HepG2 (cell line): ENCODE results near the gene SPAG4. TPM values are rescaled to one million over a fixed set of nuclear protein-coding genes. Genes with fewer than 3 reads are reported as not detected.

Experiments
- ARID2 ChIP-seq: sonication (generic); formaldehyde crosslinking; IDR thresholded peaks from 2 replicates; pipeline ENCODE4 v1.8.1; 2022; ENCODE audit warnings: mild to moderate bottlenecking, missing genetic modification reagents, borderline replicate concordance
- CCDC6 ChIP-seq: sonication (generic); formaldehyde crosslinking; IDR thresholded peaks from 2 replicates; pipeline ENCODE4 v1.8.1; 2022; ENCODE audit warnings: mild to moderate bottlenecking, missing genetic modification reagents, moderate library complexity
- ETV5 ChIP-seq: IDR thresholded peaks from 2 replicates; pipeline ENCODE4 v1.6.1; 2018; ENCODE audit warnings: missing biosample characterization, missing genetic modification reagents, inconsistent platforms, borderline replicate concordance
- FOXP4 ChIP-seq: sonication (generic); formaldehyde crosslinking; IDR thresholded peaks from 2 replicates; pipeline ENCODE4 v1.4.0; 2020; ENCODE audit warnings: missing genetic modification reagents
- ISL2 ChIP-seq: sonication (generic); formaldehyde crosslinking; IDR thresholded peaks from 2 replicates; pipeline ENCODE4 v1.5.0; 2020; ENCODE audit warnings: missing genetic modification reagents
- KDM1A ChIP-seq: IDR thresholded peaks from 2 replicates; pipeline ENCODE4 v1.6.1; 2016; ENCODE audit warnings: missing compliant biosample characterization
- LRRFIP1 ChIP-seq: sonication (generic); formaldehyde crosslinking; conservative IDR thresholded peaks from 2 replicates; pipeline ENCODE4 v1.4.0; 2020; ENCODE audit warnings: missing genetic modification reagents
- MAFK ChIP-seq, 2 experiments: IDR thresholded peaks in 1 of 2; conservative IDR thresholded peaks in 1 of 2; 2 replicates each; pipeline ENCODE4 v1.6.1; 2011; ENCODE audit warnings: improper control_type of control experiment in 2 of 2, low read length in 2 of 2
- MTF2 ChIP-seq: sonication (generic); formaldehyde crosslinking; IDR thresholded peaks from 2 replicates; pipeline ENCODE4 v1.5.0; 2020; ENCODE audit warnings: missing genetic modification reagents, borderline replicate concordance
- ONECUT2 ChIP-seq: sonication (generic); formaldehyde crosslinking; IDR thresholded peaks from 2 replicates; pipeline ENCODE4 v1.4.0; 2020; ENCODE audit warnings: missing genetic modification reagents
- PAWR ChIP-seq: sonication (generic); formaldehyde crosslinking; IDR thresholded peaks from 2 replicates; pipeline ENCODE4 v1.4.0; 2020; ENCODE audit warnings: missing genetic modification reagents, mild to moderate bottlenecking, borderline replicate concordance
- SP2 ChIP-seq: sonication (generic); formaldehyde crosslinking; IDR thresholded peaks from 2 replicates; pipeline ENCODE4 v1.5.1; 2020; ENCODE audit warnings: mild to moderate bottlenecking, missing genetic modification reagents
- SRF ChIP-seq: IDR thresholded peaks from 2 replicates; pipeline ENCODE4 v1.6.1; 2011; ENCODE audit warnings: mild to moderate bottlenecking, low read depth, low read length, moderate library complexity
- STAT5B ChIP-seq: sonication (generic); formaldehyde crosslinking; IDR thresholded peaks from 2 replicates; pipeline ENCODE4 v1.4.0; 2020; ENCODE audit warnings: missing genetic modification reagents
- TBX3 ChIP-seq: fragments of 450-650 bp; IDR thresholded peaks from 2 replicates; pipeline ENCODE4 v1.6.1; 2017; ENCODE audit warnings: antibody characterized with exemption, mild to moderate bottlenecking, inconsistent platforms, borderline replicate concordance
- UBTF ChIP-seq: sonication (generic); formaldehyde crosslinking; IDR thresholded peaks from 2 replicates; pipeline ENCODE4 v1.4.0; 2020; ENCODE audit warnings: mild to moderate bottlenecking, missing genetic modification reagents
- ZNF543 ChIP-seq: sonication (generic); formaldehyde crosslinking; IDR thresholded peaks from 2 replicates; pipeline ENCODE4 v1.4.0; 2020; ENCODE audit warnings: mild to moderate bottlenecking, missing genetic modification reagents
- ZNF550 ChIP-seq: sonication (generic); formaldehyde crosslinking; IDR thresholded peaks from 2 replicates; pipeline ENCODE4 v1.4.0; 2020; ENCODE audit warnings: mild to moderate bottlenecking, missing genetic modification reagents, borderline replicate concordance
- ZNF605 ChIP-seq: sonication (generic); formaldehyde crosslinking; IDR thresholded peaks from 2 replicates; pipeline ENCODE4 v1.8.0; 2022; ENCODE audit warnings: mild to moderate bottlenecking, missing genetic modification reagents
- ZNF788 ChIP-seq: sonication (generic); formaldehyde crosslinking; IDR thresholded peaks from 2 replicates; pipeline ENCODE4 v1.5.0; 2020; ENCODE audit warnings: mild to moderate bottlenecking, missing genetic modification reagents, borderline replicate concordance
- ZNF879 ChIP-seq: sonication (generic); formaldehyde crosslinking; IDR thresholded peaks from 2 replicates; pipeline ENCODE4 v1.8.1; 2023; ENCODE audit warnings: missing genetic modification reagents
- ZSCAN22 ChIP-seq: sonication (generic); formaldehyde crosslinking; IDR thresholded peaks from 2 replicates; pipeline ENCODE4 v1.4.0; 2020; ENCODE audit warnings: mild to moderate bottlenecking, missing genetic modification reagents
- polyA plus RNA-seq, 8 experiments: library from polyadenylated mRNA; depleted of rRNA in 3 of 8; stranded (reverse) in 7 of 8; unstranded in 1 of 8; fragments of >200 nt; fragmentation: Illumina TruSeq in 4 of 8; extraction: Trizol in 4 of 8; gene quantifications; 2 replicates each; pipeline versions ENCODE4 v1.2.1 to v1.2.3, GENCODE V29; 2011 to 2016; ENCODE audit warnings: low read depth in 4 of 8, missing spikeins in 1 of 8, mixed read lengths in 1 of 8; ENCODE audit not compliant: insufficient read depth in 1 of 8
- total RNA-seq, 5 experiments: library from RNA; depleted of rRNA; stranded (reverse); fragments of >200 nt; fragmentation: Illumina TruSeq; extraction: Trizol; gene quantifications; 2 replicates each; pipeline ENCODE4 v1.2.3, GENCODE V29; 2016; ENCODE audit warnings: low read depth in 1 of 5

Gene SPAG4
- total and polyA plus RNA-seq, 2 of the 13 experiments (the other 11 are each of a cell fraction or from before 2014, with no cell fraction given): 5.8 to 137 TPM

- TF ChIP-seq ETV5 (peak; percentile 69), ZNF543 (CRISPR knock-in tag) (peak; percentile 84; the same call in 1 of the 2 replicates), UBTF (CRISPR knock-in tag) (peak; percentile 90), ISL2 (CRISPR knock-in tag) (peak; percentile 77), ZSCAN22 (CRISPR knock-in tag) (no peak; the same call in 1 of the 2 replicates), ZNF550 (CRISPR knock-in tag) (no peak; the same call in 1 of the 2 replicates), PAWR (no peak; the same call in 1 of the 2 replicates), FOXP4 (CRISPR knock-in tag) (peak; percentile 67; the same call in 1 of the 2 replicates), SP2 (CRISPR knock-in tag) (peak; percentile 62), MAFK (conservative IDR thresholded peaks at IDR 0.05 in 1 of 2, IDR thresholded peaks at IDR 0.05 in 1 of 2; ENCODE audit: low read length in 2 of 2) (no peak), MTF2 (CRISPR knock-in tag) (peak; percentile 98; the same call in 1 of the 2 replicates), KDM1A (peak; percentile 88), SRF (no peak), TBX3 (no peak), STAT5B (CRISPR knock-in tag) (no peak; the same call in 1 of the 2 replicates), ONECUT2 (peak; percentile 90), ZNF605 (peak; percentile 97), LRRFIP1 (CRISPR knock-in tag) (peak; percentile 64), ZNF879 (CRISPR knock-in tag) (peak; percentile 93), ARID2 (CRISPR knock-in tag) (peak; percentile 94; the same call in 1 of the 2 replicates), ZNF788 (CRISPR knock-in tag) (peak; percentile 70; the same call in 1 of the 2 replicates), CCDC6 (CRISPR knock-in tag) (peak; percentile 98)
Measured at GRCh38 chr20:35619196-35620095, 3.8 kb downstream of the SPAG4 start (continued).
